Ascending aorta (tissue), 2 donors: Measurements from ENCODE around the gene NEK10. TPM values are rescaled to one million over a fixed set of nuclear protein-coding genes. Genes with fewer than 3 reads are reported as not detected.
"Not testable (repeated sequence)": the region's sequence is repeated elsewhere in the genome, so short reads cannot be mapped to it uniquely, and the experiment has no call there.

Source experiments
- DNase-seq, 2 donors: peaks; one replicate each; pipeline ENCODE4 v3.0.0-alpha.2; 2019; ENCODE audit warnings: low spot score in 2 of 2
- H3K27ac ChIP-seq, 2 donors: fragments of 200-600 bp; sonication (generic); one replicate each; pipeline ENCODE4 v1.5.1; 2016 to 2017; ENCODE audit warnings: mild to moderate bottlenecking in 1 of 2
- H3K27me3 ChIP-seq: fragments of 200-600 bp; sonication (generic); one replicate; pipeline ENCODE4 v1.5.1; 2017
- H3K36me3 ChIP-seq, 2 donors: fragments of 200-600 bp; sonication (generic); one replicate each; pipeline ENCODE4 v1.5.1; 2016
- H3K4me1 ChIP-seq, 2 donors: fragments of 200-600 bp; sonication (generic); one replicate each; pipeline ENCODE4 v1.5.1; 2016 to 2017; ENCODE audit warnings: mild to moderate bottlenecking in 1 of 2
- H3K4me3 ChIP-seq, 2 donors: fragments of 200-600 bp; sonication (generic); one replicate each; pipeline ENCODE4 v1.5.1; 2016 to 2017; ENCODE audit warnings: mild to moderate bottlenecking in 1 of 2
- H3K9me3 ChIP-seq, 2 donors: fragments of 200-600 bp; sonication (generic); one replicate each; pipeline ENCODE4 v1.5.1; 2016
- CTCF ChIP-seq, 3 experiments: fragments of 200-600 bp in 2 of 3; fragments of 450-650 bp in 1 of 3; sonication (generic) in 2 of 3; IDR thresholded peaks; one replicate each; pipeline ENCODE4 v1.5.1; 2016 to 2019; ENCODE audit warnings: antibody characterized with exemption in 3 of 3, mild to moderate bottlenecking in 1 of 3, moderate library complexity in 1 of 3
- intact Hi-C: fragments of 100-400 bp; cut with DNase I; formaldehyde crosslinking; loops from one replicate; pipeline ENCODE4 v1.15.1; 2023
- total RNA-seq: library from RNA; depleted of rRNA; stranded (reverse); fragments of >200 nt; gene quantifications from one replicate; pipeline ENCODE4 v1.1.0, GENCODE V29; 2016

The NEK10 gene
- total RNA-seq, 1 donor from 2014 or later = not detected

DNA sequence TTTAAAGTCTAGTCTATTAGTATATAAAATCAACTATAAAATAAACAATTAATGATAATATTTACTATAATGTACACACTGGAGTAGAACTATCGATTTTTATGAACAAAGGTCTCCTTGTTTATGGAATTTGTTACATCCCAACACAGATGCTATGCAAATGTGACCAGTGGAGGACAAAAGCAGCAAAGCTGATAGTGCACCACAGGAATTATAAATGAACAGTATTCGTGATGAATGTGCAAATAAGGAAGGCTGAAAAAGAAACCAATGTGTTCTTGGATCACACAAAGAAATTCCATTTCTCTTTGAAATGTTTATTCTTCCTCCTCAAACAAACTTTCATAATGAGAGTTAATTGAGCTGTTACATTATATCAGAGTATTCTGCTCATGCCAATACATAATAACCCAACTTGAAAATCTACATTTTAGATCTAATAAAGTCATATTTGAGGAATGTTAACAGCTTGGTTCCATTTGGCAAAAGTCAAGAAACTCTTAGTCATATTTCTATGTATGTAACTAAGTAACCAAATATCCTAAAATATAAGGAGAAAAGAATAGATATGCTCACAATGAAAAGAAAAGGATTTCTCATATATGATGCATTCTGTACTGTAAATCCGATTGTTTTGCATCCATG, 79.3 kb downstream of the NEK10 start:
- Histone ChIP-seq H3K4me1 (peaks cover 0 to 5% of the 10 kb centered on the region in 2 donors), H3K4me3 (no peak overlapping the region), H3K9me3 (no peaks in the 10 kb centered on the region), H3K27me3 (no peaks in the 10 kb centered on the region), H3K36me3 (no peaks in the 10 kb centered on the region), H3K27ac (no peak overlapping the region)
- intact Hi-C loops = no loop called here
- no peak for TF ChIP-seq CTCF (IDR thresholded peaks at IDR 0.05)
- no peak for DNase-seq

DNA sequence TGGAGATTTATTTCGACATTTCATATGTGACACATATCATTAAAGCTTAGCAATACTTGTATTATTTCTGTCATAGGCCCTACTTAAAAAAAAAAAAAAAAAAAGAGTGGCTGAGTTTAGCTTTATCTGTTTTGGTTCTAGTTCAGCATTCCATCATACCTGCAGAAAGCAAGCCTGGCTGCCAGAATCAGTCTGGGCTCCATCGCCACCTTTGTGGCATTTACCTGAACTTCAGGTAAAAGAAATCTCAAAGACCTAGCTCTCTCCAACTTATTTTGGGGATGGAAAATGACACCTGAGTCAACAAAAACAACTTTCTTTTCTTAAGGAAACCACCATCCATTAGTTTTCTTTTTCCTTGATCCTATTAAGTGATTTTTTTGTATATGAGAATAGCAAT, 82.1 kb downstream of the NEK10 start:
- no peak for TF ChIP-seq CTCF (IDR thresholded peaks at IDR 0.05)
- no peaks in the 10 kb centered on the region for H3K9me3 ChIP-seq
- no peak overlapping the region for H3K4me3 ChIP-seq
- no peak overlapping the region for H3K27ac ChIP-seq
- H3K36me3 ChIP-seq = no peaks in the 10 kb centered on the region
- H3K4me1 ChIP-seq = peaks cover 0 to 5% of the 10 kb centered on the region in 2 donors
- H3K27me3 ChIP-seq = no peaks in the 10 kb centered on the region
- DNase-seq = no peak
- intact Hi-C loops = no loop called here

DNA sequence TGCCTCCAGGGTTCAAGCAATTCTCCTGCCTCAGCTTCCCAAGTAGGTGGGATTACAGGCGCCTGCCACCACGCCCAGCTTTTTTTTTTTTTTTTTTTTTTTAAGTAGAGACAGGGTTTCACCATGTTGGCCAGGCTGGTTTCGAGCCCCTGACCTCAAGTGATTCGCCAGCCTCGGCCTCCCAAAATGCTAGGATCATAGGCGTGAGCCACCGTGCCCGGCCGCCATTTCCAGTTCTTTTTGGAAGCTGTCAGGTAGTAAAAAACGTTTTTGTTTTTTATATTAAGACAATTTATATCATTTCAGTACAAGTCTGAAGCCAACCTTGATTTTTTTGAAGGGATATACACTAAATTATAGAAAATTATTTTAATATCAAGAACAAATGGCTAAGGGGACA, 82.7 kb downstream of the NEK10 start:
- intact Hi-C loops, H3K27ac ChIP-seq, H3K4me1 ChIP-seq, DNase-seq, H3K36me3 ChIP-seq, H3K9me3 ChIP-seq, H3K27me3 ChIP-seq, H3K4me3 ChIP-seq: not testable (repeated sequence)

DNA sequence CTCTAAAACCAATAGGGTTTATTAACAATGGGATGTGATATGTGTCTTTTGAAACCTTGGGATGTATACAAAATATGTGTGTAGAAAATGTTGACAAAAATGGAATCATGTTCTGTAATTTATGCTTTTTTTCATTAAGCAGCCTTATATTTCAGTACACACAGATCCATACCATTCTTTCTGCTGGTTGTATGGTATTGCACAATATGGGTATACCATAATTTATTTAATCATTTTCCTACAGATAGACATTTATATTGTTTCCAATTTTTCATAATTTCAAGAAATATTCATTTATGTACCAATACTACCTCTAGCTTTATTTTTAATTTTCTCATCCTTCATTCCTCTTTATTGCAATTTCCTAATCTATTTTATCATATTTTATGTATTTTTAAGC, 83.5 kb downstream of the NEK10 start:
- no peak overlapping the region for H3K4me3 ChIP-seq
- no peak overlapping the region for H3K27ac ChIP-seq
- DNase-seq = no peak
- intact Hi-C loops = no loop called here
- no peak for TF ChIP-seq CTCF (IDR thresholded peaks at IDR 0.05)
- H3K36me3 ChIP-seq = no peaks in the 10 kb centered on the region
- H3K9me3 ChIP-seq = no peaks in the 10 kb centered on the region
- H3K27me3 ChIP-seq = no peaks in the 10 kb centered on the region
- peaks cover 0 to 5% of the 10 kb centered on the region in 2 donors for H3K4me1 ChIP-seq

GRCh38 chr3:27281671-27282150, 87.5 kb downstream of the NEK10 start:
- Histone ChIP-seq H3K4me1 (no peaks in the 10 kb centered on the region), H3K27ac (no peak overlapping the region), H3K4me3 (no peak overlapping the region), H3K27me3 (no peaks in the 10 kb centered on the region), H3K9me3 (no peaks in the 10 kb centered on the region), H3K36me3 (no peaks in the 10 kb centered on the region)
- intact Hi-C loops = no loop called here
- no peak for DNase-seq
- TF ChIP-seq CTCF (IDR thresholded peaks at IDR 0.05) = no peak

DNA sequence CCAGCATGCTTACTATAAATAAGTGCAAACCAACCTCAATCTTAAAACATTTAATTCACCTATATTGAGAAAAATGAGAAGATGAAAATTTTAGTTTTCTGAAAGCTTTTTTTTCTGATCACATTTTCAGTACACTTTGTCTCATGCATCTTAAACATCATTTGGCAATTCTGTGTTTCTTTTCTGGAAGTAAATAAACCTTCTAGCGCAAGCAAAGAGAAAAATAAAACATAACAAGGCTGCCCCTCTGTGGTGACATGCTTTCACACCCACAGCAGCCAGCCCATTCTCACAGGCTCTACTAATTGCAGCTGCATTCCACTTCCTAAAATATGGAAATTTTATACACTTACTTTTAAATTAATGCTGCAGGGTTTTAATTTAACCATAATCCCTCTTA, 90.1 kb downstream of the NEK10 start:
- peak in 1 of 3 experiments; percentile 43 for TF ChIP-seq CTCF (IDR thresholded peaks at IDR 0.05)
- DNase-seq = no peak
- Histone ChIP-seq H3K4me1 (no peaks in the 10 kb centered on the region), H3K27me3 (no peaks in the 10 kb centered on the region), H3K27ac (no peak overlapping the region), H3K36me3 (no peaks in the 10 kb centered on the region), H3K9me3 (no peaks in the 10 kb centered on the region), H3K4me3 (no peak overlapping the region)
- intact Hi-C loops = loop anchor here (1.0 kb wide), 1 partner anchor 145 kb away; no protein-coding TSS in a partner anchor
